Activated gamma-delta T cell treated with Interleukin-2 at 50 U/mL for 16 hours (primary cell): ENCODE measurements around the gene TRAPPC2.
"Not testable (repeated sequence)": the region's sequence is repeated elsewhere in the genome, so short reads cannot be mapped to it uniquely, and the experiment has no call there.

Experiments used
- DNase-seq: peaks from one replicate; pipeline ENCODE4 v3.0.0-alpha.2; 2020

Gene TRAPPC2

GRCh38 chrX:13697455-13697854, 37.0 kb downstream of the TRAPPC2 start:
- no peak for DNase-seq

- no peak for DNase-seq
Measured at GRCh38 chrX:13695601-13696115, 38.8 kb downstream of the TRAPPC2 start.

- DNase-seq: no peak
Measured at GRCh38 chrX:13694983-13695382, 39.4 kb downstream of the TRAPPC2 start.

- no peak for DNase-seq
Measured at GRCh38 chrX:13694359-13694758, 40.1 kb downstream of the TRAPPC2 start.

GRCh38 chrX:13693341-13693961, 41.0 kb downstream of the TRAPPC2 start:
- no peak for DNase-seq

GRCh38 chrX:13692771-13693231, 41.6 kb downstream of the TRAPPC2 start:
- DNase-seq: no peak

DNA sequence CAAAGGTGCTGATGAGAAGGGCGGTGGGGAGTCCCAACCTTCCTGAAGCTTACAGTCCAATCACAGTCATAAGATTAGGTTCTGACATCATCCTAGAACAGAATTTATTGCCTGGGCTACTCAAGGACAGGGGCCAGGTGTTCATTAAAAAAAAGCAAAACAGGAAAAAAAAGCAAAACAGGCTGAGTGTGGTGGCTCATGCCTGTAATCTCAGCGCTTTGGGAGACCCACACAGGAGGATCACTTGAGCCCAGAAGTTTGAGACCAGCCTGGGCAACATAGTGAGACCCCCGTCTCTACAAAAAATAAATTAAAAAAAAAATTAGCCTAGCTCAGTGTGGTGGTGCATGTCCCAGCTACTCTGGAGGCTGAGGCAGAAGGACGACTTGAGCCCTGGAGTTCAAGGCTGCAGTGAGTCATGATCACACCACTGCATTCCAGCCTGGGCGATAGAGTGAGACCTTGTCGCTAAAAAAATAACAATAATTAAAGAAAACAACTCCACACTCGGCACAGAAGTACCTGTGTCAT, 42.5 kb downstream of the TRAPPC2 start:
- no peak for DNase-seq

DNA sequence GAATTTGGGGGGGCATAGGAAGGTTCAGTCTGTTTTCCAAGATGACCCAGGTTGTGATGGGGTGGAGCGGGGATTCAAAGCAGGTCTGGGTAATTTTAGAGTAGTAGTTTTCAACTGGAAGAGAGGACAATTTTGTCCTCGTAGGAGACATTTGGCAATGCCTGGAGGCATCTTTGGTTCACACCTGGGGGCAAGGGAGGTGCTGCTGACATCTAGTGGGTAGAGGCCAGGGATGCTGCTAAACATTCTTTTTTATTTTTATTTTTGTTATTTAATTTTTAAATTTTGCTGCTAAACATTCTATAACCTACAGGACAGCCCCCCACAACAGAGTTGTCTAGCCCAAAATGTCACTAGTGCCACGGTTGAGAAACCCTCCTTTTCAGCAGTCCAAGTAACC, 43.6 kb downstream of the TRAPPC2 start:
- DNase-seq: no peak

DNA sequence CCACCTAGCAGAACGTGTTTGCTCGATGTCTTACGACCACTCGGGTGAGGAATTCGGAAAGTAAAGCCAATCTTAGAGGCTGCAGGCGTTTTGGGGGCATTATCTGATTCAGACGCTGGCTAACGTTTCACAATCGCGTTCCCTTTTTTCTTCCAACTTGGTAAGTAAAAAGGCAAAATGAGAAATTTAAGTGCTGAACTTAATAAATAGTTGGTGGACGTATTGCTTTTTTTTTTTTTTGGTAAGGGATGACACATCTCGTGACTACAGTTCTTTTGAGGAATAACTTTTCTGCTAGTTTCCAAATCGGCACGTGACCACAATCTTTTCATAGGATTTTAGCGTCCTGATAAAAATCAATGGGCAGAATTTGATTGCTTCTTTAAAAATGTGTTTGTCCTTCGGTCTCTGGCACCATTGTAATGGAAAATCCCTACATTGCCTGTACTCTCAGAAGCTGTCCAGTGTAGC, 44.6 kb downstream of the TRAPPC2 start:
- DNase-seq: no peak

- peak; percentile 75 for DNase-seq
Measured at GRCh38 chrX:13688958-13689740, 45.3 kb downstream of the TRAPPC2 start, which contains the start of gene RAB9A. Gene RAB9A (plus strand): TSS chrX:13689128. CDS start chrX:13708747, 19,619 bp downstream.

DNA sequence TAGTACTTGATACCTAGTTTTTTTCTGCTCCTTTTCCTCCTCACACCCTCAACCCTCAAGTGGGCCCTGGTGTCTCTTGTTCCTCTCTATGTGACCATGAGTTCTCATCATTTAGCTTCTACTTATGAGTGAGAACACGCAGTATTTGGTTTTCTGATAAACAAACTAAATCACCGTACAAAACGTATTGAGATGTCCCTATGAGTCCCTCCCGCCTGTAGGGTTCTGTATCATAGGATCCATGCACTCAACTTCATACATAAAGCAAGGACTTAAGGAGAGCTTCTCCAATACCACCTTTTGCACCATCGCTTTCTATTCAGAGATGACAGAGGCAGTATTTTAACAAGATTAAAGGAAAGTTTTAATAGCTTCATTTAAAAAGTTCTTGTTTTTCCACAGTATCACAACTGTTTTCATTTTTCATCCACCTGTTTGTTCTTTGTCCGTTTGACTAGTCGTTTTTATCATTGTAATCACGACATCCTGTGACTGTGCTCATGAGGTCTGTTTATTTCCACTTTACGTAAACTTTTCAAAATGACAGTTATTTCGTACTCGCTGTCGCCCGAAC, 45.9 kb downstream of the TRAPPC2 start:
- no peak for DNase-seq

- DNase-seq: no peak
Measured at GRCh38 chrX:13687203-13687602, 47.2 kb downstream of the TRAPPC2 start.

GRCh38 chrX:13685126-13685763, 49.2 kb downstream of the TRAPPC2 start:
- no peak for DNase-seq

DNA sequence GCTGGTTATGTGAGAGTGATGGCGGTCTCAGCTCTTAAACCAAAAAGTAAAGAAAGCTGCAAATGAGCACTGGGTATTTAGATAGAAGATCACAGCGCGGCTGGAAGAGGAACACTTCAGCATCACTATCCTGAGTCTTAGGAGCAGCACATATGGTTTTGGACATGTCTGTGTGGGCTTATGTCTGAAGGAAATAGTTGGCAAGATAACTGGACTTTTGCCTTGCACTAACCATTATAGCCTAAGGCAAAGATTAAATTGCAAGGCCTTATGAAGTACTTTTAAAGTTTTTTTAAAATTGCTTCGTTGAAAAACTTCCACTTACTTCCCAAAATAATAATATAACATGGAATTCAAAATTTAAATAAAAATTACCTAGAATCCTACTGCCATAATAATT, 50.1 kb downstream of the TRAPPC2 start:
- DNase-seq: no peak

DNA sequence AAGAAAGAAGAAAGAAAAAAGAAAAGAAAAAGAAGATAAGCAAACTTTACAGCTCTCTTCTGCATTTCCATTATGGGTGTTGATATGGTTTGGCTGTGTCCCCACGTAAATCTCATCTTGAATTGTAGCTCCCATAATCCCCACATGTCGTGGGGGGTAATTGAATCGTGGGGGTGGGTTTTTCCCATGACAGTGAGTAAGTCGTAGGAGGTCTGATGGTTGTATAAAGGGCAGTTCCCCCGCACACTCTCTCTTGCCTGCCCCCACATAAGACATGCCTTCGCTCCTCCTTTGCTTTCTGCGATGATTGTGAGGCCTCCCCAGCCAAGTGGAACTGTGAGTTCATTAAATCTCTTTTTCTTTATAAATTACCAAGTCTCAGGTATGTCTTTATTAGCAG, 52.8 kb downstream of the TRAPPC2 start:
- DNase-seq: no peak

DNA sequence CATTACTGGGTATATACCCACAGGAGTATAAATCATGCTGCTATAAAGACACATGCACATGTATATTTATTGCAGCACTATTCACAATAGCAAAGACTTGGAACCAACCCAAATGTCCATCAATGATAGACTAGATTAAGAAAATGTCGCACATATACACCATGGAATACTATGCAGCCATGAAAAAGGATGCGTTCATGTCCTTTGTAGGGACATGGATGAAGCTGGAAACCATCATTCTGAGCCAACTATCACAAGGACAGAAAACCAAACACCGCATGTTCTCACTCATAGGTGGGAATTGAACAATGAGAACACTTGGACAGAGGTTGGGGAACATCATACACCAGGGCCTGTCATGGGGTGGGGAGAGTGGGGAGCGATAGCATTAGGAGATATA, 54.7 kb downstream of the TRAPPC2 start:
- DNase-seq: not testable (repeated sequence)

DNA sequence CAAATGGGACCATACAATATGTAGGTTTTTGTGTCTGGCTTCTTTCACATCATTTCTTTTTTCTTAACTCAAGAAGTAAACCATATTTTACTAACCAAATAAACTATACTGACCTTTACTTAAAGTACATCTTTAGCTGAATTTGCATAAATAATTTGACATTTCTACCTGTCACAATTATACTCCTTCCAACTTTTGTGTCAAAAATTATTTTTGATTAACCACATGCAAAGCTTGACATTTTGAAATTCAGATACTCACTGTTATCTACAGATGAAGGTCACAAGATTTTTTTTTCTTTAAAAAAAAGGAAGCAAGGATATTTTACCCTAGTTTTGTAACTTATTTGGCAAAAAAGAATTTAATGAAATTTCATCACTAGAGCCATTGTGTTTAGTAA, 57.5 kb downstream of the TRAPPC2 start:
- no peak for DNase-seq

DNA sequence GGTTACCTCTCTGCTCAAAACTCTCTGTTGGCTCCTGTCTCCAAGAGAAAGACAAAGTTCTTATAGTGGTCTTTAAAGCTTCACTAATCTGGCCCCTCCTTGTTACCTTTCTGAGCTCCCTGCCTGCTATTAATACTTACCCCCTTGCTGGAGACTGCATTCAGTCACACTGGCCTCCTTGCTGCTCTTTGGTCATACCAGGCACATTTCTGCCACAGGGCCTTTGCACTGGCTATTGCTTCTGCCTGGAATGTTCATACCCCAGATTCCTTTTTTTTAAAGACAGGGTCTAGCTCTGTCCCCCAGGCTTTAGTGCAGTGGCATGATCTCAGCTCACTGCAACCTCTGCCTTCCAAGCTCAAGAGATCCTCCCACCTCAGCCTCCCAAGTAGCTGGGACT, 61.4 kb downstream of the TRAPPC2 start:
- no peak for DNase-seq

- DNase-seq: no peak
Measured at GRCh38 chrX:13670197-13670596, 64.2 kb downstream of the TRAPPC2 start.

- not testable (repeated sequence) for DNase-seq
Measured at GRCh38 chrX:13669755-13670154, 64.7 kb downstream of the TRAPPC2 start.

DNA sequence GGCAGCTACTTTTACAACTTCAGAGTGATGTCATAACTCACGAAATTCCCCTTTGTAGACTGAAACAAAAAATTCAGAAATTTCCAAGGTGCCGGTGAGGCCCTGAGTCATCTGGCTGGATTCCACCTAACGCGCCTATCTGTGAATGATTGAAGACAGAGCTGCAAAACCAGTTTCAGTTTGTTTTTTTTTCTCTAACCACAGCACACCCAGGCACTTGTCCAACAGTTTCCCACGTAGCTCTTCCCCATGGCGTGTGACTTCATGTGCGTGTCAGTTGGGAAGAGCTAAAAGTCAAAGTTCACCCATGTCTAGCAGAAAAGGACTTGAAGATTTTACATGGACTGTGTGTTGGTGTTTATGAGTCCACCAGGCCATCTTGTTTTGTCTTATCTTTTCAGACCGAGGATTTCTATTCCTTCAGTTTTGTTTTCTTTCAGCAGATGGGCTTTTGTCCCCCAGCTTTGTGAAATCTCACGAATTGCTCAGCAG, 65.1 kb downstream of the TRAPPC2 start:
- DNase-seq: peak; percentile 25

DNA sequence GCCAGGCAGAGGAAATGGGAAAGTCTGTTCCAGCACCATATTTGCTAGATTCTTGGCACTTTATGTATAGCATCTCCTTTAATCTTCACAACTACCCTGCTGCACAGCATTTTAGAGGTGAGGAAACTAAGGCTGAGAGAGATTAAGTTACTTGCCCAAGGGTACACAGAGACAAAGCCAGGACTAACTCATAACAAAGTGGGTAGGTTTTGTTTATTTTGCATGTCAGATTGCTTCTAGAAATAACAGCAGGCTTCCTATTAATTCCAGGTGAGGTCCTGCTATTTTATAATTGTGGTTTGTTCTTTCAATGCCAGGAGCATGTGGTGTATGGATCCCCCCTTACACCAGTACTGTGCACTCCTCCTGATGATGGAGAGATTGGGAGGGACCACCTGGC, 66.5 kb downstream of the TRAPPC2 start:
- DNase-seq: no peak

- no peak for DNase-seq
Measured at GRCh38 chrX:13666836-13667235, 67.6 kb downstream of the TRAPPC2 start.
